Calu3 (cell line): Measurements from ENCODE around the gene MYO9B. TPM values are rescaled to one million over a fixed set of nuclear protein-coding genes. Genes with fewer than 3 reads are reported as not detected.

Experiments
- BruUV-seq: library from RNA; stranded (reverse); fragments of 400-500 nt; replicated peaks from 2 replicates; lab custom pipeline; 2021; lab: Mats Ljungman, UMichigan
- CTCF ChIA-PET: fragments of 300-600 bp; sonication (Branson Sonifier 250); formaldehyde crosslinking; loops from one replicate; lab custom pipeline; 2022; ENCODE audit warnings: antibody characterized with exemption; lab: Charles Lee
- DNase-seq: peaks from one replicate; pipeline ENCODE4 v3.0.0; 2022
- H3K27ac Mint-ChIP-seq: one replicate; pipeline ENCODE4 v1.8.0; 2022; ENCODE audit warnings: mixed read lengths; ENCODE audit not compliant: unreplicated experiment
- H3K27me3 Mint-ChIP-seq: one replicate; pipeline ENCODE4 v1.8.0; 2022; ENCODE audit warnings: mixed read lengths; ENCODE audit not compliant: unreplicated experiment
- H3K36me3 Mint-ChIP-seq: one replicate; pipeline ENCODE4 v1.8.0; 2022; ENCODE audit warnings: mild to moderate bottlenecking, moderate library complexity, mixed read lengths; ENCODE audit not compliant: insufficient read depth, unreplicated experiment
- H3K4me1 Mint-ChIP-seq: one replicate; pipeline ENCODE4 v1.8.0; 2022; ENCODE audit warnings: mild to moderate bottlenecking, low read depth, mixed read lengths; ENCODE audit not compliant: unreplicated experiment
- H3K4me3 Mint-ChIP-seq: one replicate; pipeline ENCODE4 v1.8.0; 2022; ENCODE audit warnings: mild to moderate bottlenecking, low read depth, moderate library complexity, mixed read lengths; ENCODE audit not compliant: unreplicated experiment
- H3K9me3 Mint-ChIP-seq: one replicate; pipeline ENCODE4 v1.8.0; 2022; ENCODE audit warnings: low read depth, mixed read lengths; ENCODE audit not compliant: unreplicated experiment
- CTCF ChIP-seq: fragments of 200-600 bp; IDR thresholded peaks from one replicate; pipeline ENCODE4 v1.8.0; 2022; ENCODE audit warnings: antibody characterized with exemption; ENCODE audit not compliant: unreplicated experiment
- intact Hi-C: fragments of 100-400 bp; cut with micrococcal nuclease; formaldehyde crosslinking; loops from one replicate; pipeline ENCODE4 v1.10.0; 2022; ENCODE audit not compliant: unreplicated experiment
- total RNA-seq: library from RNA; stranded (reverse); gene quantifications from 2 replicates; pipeline ENCODE4 v1.2.3, GENCODE V29; 2022

Gene MYO9B
- total RNA-seq, 1 experiment from 2014 or later: 38.4 TPM

- no TSS peak for BruUV-seq
- Mint-ChIP-seq H3K9me3 (no peaks in the 10 kb centered on the region), H3K36me3 (peaks cover 37% of the 10 kb centered on the region), H3K4me3 (no peak overlapping the region), H3K27me3 (no peaks in the 10 kb centered on the region), H3K4me1 (peaks cover 15% of the 10 kb centered on the region), H3K27ac (no peak overlapping the region)
- TF ChIP-seq CTCF: no peak
- no peak for DNase-seq
- CTCF ChIA-PET: no interaction called here
- intact Hi-C loops: no loop called here
Observed at GRCh38 chr19:17240826-17241399, 165.3 kb downstream of the MYO9B start.

DNA sequence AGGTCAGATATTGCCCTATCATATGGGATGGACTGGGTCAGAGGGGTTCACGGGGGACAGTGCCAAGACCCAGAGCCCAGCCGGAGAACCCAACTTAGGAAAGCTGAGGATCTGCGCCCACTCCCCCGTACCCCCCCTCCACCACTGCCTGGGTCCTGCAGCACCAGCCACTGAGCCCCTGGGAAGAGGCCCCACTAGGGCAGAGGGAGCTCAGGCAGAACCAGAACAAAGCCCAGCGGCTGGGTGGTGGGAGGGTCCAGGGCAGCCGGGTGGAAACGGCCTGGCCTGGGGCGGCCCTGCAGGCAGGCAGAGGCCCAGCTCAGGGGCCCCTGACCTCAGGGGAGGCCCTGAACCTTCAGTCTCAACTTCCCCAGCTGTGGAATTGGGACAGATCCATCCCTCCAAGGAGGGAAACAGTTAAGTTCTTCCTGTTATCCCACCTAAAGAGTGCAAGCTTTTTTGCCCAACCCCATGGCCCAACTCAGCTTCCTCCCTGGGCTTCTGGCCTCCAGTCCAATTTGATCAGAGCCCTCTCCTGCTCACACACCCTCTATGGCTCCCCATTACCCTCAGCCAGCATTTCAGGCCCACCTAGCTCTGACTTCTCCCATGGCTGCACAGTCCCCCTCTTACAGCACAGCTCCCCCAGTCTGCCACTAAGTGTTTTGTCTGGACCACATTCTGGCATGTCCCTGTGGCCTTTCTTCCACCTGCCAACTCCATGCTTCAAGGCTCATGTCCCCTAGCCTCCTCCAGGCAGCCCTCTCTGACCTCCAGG lies 167.0 kb downstream of the MYO9B start:
- peaks cover 44% of the 10 kb centered on the region for H3K36me3 Mint-ChIP-seq

GRCh38 chr19:17243211-17243829 lies 167.7 kb downstream of the MYO9B start:
- Mint-ChIP-seq H3K4me1 (peaks cover 36% of the 10 kb centered on the region), H3K9me3 (no peaks in the 10 kb centered on the region), H3K4me3 (peak overlapping the region; percentile 84), H3K27me3 (no peaks in the 10 kb centered on the region), H3K27ac (peak overlapping the region; percentile 79), H3K36me3 (peaks cover 39% of the 10 kb centered on the region)
- peak; percentile 6 for DNase-seq
- CTCF ChIA-PET: no interaction called here
- intact Hi-C loops: no loop called here
- no TSS peak for BruUV-seq
- no peak for TF ChIP-seq CTCF

More for the DNA sequence above, 167.0 kb downstream of the MYO9B start:
- Mint-ChIP-seq H3K27ac (peak overlapping the region; percentile 79), H3K27me3 (no peaks in the 10 kb centered on the region), H3K4me1 (peaks cover 29% of the 10 kb centered on the region), H3K4me3 (peak overlapping the region; percentile 84), H3K9me3 (no peaks in the 10 kb centered on the region)
- no peak for DNase-seq
- CTCF ChIA-PET: interaction anchor here (0.7 kb wide), 1 partner anchor 85 kb away, joined by 3 read pairs; no protein-coding TSS in a partner anchor
- no peak for TF ChIP-seq CTCF
- no TSS peak for BruUV-seq
- intact Hi-C loops: no loop called here

- intact Hi-C loops: no loop called here
- Mint-ChIP-seq H3K27ac (peak overlapping the region; percentile 56), H3K4me1 (peaks cover 43% of the 10 kb centered on the region), H3K9me3 (no peaks in the 10 kb centered on the region), H3K36me3 (peaks cover 38% of the 10 kb centered on the region), H3K27me3 (no peaks in the 10 kb centered on the region), H3K4me3 (peak overlapping the region; percentile 84)
- TSS peak; percentile 27 for BruUV-seq
- TF ChIP-seq CTCF: no peak
- DNase-seq: peak; percentile 30
- CTCF ChIA-PET: no interaction called here
Observed at GRCh38 chr19:17243830-17244617, 168.4 kb downstream of the MYO9B start.
